DOHH2 (cell line): Measurements from ENCODE around the gene ITPR3.

ENCODE experiments used
- H3F3A ChIP-seq: fragments of 200-600 bp; sonication (generic), shearing (Covaris generic); 2 replicates; pipeline ENCODE4 v1.6.0; 2016; ENCODE audit warnings: antibody characterized with exemption, mild to moderate bottlenecking; ENCODE audit not compliant: control insufficient read depth, insufficient read depth
- H3K27ac ChIP-seq: fragments of 200-600 bp; sonication (generic); 2 replicates; pipeline ENCODE4 v1.5.1; 2014; ENCODE audit warnings: low read depth, mild to moderate bottlenecking, low read length, moderate library complexity
- H3K27me3 ChIP-seq: fragments of 200-600 bp; sonication (generic); 2 replicates; pipeline ENCODE4 v1.6.1; 2014; ENCODE audit warnings: mild to moderate bottlenecking, low read length, mixed read lengths; ENCODE audit not compliant: control insufficient read depth
- H3K36me3 ChIP-seq: fragments of 200-600 bp; sonication (generic); 2 replicates; pipeline ENCODE4 v1.6.1; 2014; ENCODE audit warnings: mild to moderate bottlenecking, low read length, moderate library complexity, mixed read lengths; ENCODE audit not compliant: control insufficient read depth
- H3K4me1 ChIP-seq: fragments of 200-600 bp; sonication (generic); 2 replicates; pipeline ENCODE4 v1.6.1; 2014; ENCODE audit warnings: mild to moderate bottlenecking, low read length, mixed read lengths; ENCODE audit not compliant: control insufficient read depth
- H3K4me2 ChIP-seq: fragments of 200-600 bp; sonication (generic); 2 replicates; pipeline ENCODE4 v1.6.0; 2014; ENCODE audit warnings: mild to moderate bottlenecking, low read length, moderate library complexity
- H3K4me3 ChIP-seq: fragments of 200-600 bp; sonication (generic); 2 replicates; pipeline ENCODE4 v1.5.1; 2014; ENCODE audit warnings: mild to moderate bottlenecking, low read length, mixed read lengths
- H3K79me2 ChIP-seq: fragments of 200-600 bp; sonication (generic); 2 replicates; pipeline ENCODE4 v1.6.1; 2014; ENCODE audit warnings: mild to moderate bottlenecking, low read length, mixed read lengths; ENCODE audit not compliant: control insufficient read depth
- H3K9me2 ChIP-seq: fragments of 200-600 bp; sonication (generic); replicated peaks from 2 replicates; pipeline ENCODE4 v1.6.1; 2014; ENCODE audit warnings: mild to moderate bottlenecking, low read length, mixed read lengths; ENCODE audit not compliant: control insufficient read depth
- H3K9me3 ChIP-seq: fragments of 200-600 bp; sonication (generic); 2 replicates; pipeline ENCODE4 v1.6.1; 2014; ENCODE audit warnings: antibody characterized with exemption, low read length, mixed read lengths; ENCODE audit not compliant: control insufficient read depth, insufficient read depth
- H4K20me1 ChIP-seq: fragments of 200-600 bp; sonication (generic); 2 replicates; pipeline ENCODE4 v1.6.0; 2014; ENCODE audit warnings: low read depth, mild to moderate bottlenecking, antibody characterized with exemption, low read length, moderate library complexity; ENCODE audit not compliant: control insufficient read depth, insufficient read depth
- CTCF ChIP-seq: fragments of 200-600 bp; sonication (generic); IDR thresholded peaks from one replicate; pipeline ENCODE4 v1.5.1; 2014; ENCODE audit warnings: antibody characterized with exemption, mild to moderate bottlenecking, low read depth, low read length; ENCODE audit not compliant: poor library complexity, severe bottlenecking
- EZH2phosphoT487 ChIP-seq: fragments of 200-600 bp; sonication (generic); IDR thresholded peaks from 2 replicates; pipeline ENCODE4 v1.6.1; 2017; ENCODE audit warnings: borderline replicate concordance, mild to moderate bottlenecking, antibody characterized with exemption, low read length, moderate library complexity, mixed read lengths

The ITPR3 gene

GRCh38 chr6:33633084-33633461, 12.0 kb downstream of the ITPR3 start:
- TF ChIP-seq CTCF: no peak
- Histone ChIP-seq H3K4me3 (peak overlapping the region; percentile 66), H3K79me2 (peaks cover 97% of the 10 kb centered on the region)

GRCh38 chr6:33633462-33634158, 12.5 kb downstream of the ITPR3 start:
- H4K20me1 ChIP-seq: peaks cover 24% of the 10 kb centered on the region
- 0 out of 2 replicates have a peak overlapping the region, but pooled peaks have one; percentile 1 for H3K27ac ChIP-seq
- no peaks in the 10 kb centered on the region for H3K27me3 ChIP-seq
- peak overlapping the region; percentile 66 for H3K4me3 ChIP-seq
- H3K36me3 ChIP-seq: peaks cover 81% of the 10 kb centered on the region
- H3K79me2 ChIP-seq: peaks cover 97% of the 10 kb centered on the region
- H3K9me3 ChIP-seq: no peaks in the 10 kb centered on the region
- peak overlapping the region; percentile 67 for H3K4me2 ChIP-seq
- no peaks in the 10 kb centered on the region for H3K9me2 ChIP-seq
- H3F3A ChIP-seq: 0 out of 2 replicates have a peak, but pooled peaks cover 3% of the 10 kb centered on the region
- no peak for TF ChIP-seq CTCF
- no peak for TF ChIP-seq EZH2phosphoT487
- peaks cover 57% of the 10 kb centered on the region for H3K4me1 ChIP-seq

More at GRCh38 chr6:33633084-33633461, 12.0 kb downstream of the ITPR3 start:
- Histone ChIP-seq H3F3A (0 out of 2 replicates have a peak, but pooled peaks cover 3% of the 10 kb centered on the region), H3K4me2 (peak overlapping the region; percentile 67), H3K36me3 (peaks cover 76% of the 10 kb centered on the region), H3K4me1 (peaks cover 62% of the 10 kb centered on the region), H4K20me1 (peaks cover 24% of the 10 kb centered on the region), H3K9me2 (no peaks in the 10 kb centered on the region), H3K27ac (0 out of 2 replicates have a peak overlapping the region, but pooled peaks have one; percentile 1), H3K27me3 (no peaks in the 10 kb centered on the region), H3K9me3 (no peaks in the 10 kb centered on the region)

- Histone ChIP-seq H3K36me3 (peaks cover 79% of the 10 kb centered on the region), H3K9me3 (no peaks in the 10 kb centered on the region), H3K4me1 (peaks cover 51% of the 10 kb centered on the region), H4K20me1 (peaks cover 24% of the 10 kb centered on the region), H3K79me2 (peaks cover 97% of the 10 kb centered on the region), H3K9me2 (no peaks in the 10 kb centered on the region), H3K4me3 (peak overlapping the region; percentile 38; the same call in 1 of the 2 replicates), H3K4me2 (peak overlapping the region; percentile 56), H3F3A (0 out of 2 replicates have a peak, but pooled peaks cover 3% of the 10 kb centered on the region), H3K27ac (no peak overlapping the region), H3K27me3 (no peaks in the 10 kb centered on the region)
- no peak for TF ChIP-seq CTCF
- TF ChIP-seq EZH2phosphoT487: no peak
These were observed 13.1 kb downstream of the ITPR3 start for GRCh38 chr6:33634161-33634727.
